ENCODE measurements around the gene NDUFA8.

DNA sequence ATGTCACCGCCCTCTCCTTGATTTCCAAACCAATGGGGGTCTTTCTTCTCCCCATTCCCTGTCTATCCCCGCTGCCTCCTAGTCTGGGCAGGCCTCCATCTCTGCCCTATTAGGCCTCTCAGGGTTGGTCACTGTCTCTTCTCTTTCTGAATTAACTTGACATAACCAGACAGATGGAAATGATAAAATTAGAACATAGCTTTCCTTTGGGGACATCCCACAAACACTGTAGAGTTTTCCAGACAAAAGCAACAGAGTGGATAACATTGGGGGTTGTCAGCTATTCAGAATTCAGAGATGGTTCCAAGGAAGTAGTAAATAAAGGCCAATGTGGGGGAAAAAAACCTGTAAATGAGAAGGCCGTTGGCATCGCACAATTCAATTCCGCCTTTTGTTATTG, 44.5 kb upstream of the NDUFA8 start:
- TF ChIP-seq, protein P1, sequence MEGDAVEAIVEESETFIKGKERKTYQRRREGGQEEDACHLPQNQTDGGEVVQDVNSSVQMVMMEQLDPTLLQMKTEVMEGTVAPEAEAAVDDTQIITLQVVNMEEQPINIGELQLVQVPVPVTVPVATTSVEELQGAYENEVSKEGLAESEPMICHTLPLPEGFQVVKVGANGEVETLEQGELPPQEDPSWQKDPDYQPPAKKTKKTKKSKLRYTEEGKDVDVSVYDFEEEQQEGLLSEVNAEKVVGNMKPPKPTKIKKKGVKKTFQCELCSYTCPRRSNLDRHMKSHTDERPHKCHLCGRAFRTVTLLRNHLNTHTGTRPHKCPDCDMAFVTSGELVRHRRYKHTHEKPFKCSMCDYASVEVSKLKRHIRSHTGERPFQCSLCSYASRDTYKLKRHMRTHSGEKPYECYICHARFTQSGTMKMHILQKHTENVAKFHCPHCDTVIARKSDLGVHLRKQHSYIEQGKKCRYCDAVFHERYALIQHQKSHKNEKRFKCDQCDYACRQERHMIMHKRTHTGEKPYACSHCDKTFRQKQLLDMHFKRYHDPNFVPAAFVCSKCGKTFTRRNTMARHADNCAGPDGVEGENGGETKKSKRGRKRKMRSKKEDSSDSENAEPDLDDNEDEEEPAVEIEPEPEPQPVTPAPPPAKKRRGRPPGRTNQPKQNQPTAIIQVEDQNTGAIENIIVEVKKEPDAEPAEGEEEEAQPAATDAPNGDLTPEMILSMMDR (IDR thresholded peaks at IDR 0.05 in 8 of 11, conservative IDR thresholded peaks at IDR 0.05 in 3 of 11) = no peak
- no peak for TF ChIP-seq POLR2A (IDR thresholded peaks at IDR 0.05)
- no peak for TF ChIP-seq POLR2AphosphoS5 (IDR thresholded peaks at IDR 0.05)
